GM04503 (cell line): Measurements from ENCODE around the gene SRPX.

Experiments
- DNase-seq: peaks from one replicate; pipeline ENCODE4 v3.0.0-alpha.2; 2012; ENCODE audit warnings: low read depth

SRPX gene, protein sequence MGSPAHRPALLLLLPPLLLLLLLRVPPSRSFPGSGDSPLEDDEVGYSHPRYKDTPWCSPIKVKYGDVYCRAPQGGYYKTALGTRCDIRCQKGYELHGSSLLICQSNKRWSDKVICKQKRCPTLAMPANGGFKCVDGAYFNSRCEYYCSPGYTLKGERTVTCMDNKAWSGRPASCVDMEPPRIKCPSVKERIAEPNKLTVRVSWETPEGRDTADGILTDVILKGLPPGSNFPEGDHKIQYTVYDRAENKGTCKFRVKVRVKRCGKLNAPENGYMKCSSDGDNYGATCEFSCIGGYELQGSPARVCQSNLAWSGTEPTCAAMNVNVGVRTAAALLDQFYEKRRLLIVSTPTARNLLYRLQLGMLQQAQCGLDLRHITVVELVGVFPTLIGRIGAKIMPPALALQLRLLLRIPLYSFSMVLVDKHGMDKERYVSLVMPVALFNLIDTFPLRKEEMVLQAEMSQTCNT

DNA sequence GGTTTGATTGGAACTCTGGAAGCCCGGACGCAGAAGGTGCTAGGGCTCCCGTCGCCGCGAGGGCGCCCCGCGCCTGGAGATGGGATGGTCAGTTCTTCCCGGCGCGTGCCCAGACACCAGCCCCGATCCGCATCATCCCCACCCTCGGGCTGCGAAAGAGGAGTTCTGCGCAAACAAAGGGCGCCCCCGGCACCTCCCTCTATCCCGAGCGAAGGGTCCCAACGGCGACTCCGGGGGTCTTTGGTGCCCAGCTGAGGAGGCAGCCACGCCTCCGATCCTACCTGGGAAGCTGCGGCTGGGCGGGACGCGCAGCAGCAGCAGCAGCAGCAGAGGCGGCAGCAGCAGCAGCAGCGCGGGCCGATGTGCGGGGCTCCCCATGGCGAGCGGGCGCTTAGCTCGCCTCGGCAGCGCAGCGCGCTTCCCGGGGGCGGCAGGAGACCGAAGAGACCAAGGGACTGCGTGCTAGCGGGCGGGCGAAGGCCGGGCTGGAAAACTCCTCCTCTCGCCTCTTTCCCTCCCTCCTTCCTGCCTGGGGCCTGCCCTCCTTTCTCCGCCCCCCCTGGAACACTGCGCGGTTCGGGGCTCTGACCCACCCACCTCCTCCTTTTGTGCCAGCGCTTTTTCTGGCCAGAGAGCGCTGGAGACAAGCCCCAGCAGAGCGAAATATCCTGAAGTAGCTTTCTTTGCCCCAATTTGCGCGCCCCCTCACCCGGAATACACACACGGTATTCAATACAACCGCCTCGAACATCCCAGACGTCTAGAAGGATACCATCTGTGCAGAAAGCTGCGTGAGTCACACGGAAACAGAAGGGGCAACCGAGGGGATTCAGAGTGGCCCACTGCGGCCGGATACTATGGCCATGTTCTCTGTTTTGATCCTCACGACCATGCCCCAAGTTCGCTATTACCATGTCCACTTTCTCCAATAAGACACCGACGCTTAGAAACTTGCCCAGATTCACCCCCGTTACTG is at the start of gene SRPX:
TSS of gene SRPX (minus strand) at position 457 of the 976 bp plus-strand sequence. CDS start at position 378, 79 bp downstream.
- DNase-seq: no peak

DNA sequence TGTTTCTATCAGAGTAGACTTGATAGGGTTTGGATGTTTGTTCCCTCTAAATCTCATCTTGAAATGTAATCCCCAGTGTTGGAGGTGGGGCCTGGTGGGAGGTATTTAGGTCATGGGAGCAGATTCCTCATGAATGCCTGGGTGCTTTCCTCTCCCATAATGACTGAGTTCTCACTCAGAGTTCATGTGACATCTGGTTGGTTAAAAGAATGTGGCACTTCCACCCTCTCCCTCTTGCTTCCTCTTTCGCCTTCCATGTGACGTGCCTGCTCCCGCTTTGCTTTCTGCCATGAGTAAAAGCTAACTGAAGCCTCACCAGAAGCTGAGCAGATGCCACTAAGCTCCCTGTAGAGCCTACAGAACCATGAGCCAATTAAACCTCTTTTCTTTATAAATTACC is 47.3 kb upstream of the SRPX start:
- no peak for DNase-seq

DNA sequence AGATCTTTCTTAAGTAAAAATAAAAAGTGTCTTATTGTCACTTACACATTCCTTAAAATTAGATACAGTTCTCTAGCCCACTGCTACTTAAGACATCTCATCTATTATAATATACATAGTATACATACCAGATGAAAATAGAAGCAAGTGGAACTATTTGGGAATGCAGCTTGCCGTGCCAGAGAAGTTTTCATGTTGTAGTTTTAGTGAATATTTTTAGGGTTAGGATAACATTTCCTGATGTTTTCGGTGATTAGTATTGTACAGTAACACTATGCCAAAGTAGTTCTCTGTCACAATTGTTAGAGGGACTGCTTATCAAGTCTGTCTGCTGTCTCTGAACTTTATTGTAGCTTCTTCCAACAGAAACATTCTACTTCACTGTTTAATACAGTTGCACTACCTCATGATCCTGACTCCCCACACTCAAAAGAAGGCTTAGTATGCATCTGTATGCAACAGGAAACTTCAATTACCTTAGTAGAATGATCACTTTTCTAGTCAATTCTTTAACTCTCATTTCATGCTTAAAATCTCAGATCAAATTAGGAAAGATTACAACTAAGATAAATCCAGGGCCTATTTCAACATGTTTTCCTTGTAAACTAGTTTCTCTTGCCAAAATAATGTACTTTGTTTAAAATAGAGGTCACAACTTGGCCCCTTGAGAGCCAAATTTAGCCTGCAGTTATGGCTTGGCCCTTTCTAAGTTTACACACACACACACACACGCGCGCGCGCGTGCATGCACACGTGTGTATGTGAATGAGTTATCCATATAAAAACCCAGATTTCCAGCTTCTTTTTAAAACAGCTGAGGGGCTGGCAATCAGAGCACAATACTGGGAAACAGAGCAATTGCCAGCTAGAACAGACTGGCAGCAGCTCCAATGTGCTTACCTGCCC is 42.3 kb upstream of the SRPX start:
- peak; percentile 10 for DNase-seq

DNA sequence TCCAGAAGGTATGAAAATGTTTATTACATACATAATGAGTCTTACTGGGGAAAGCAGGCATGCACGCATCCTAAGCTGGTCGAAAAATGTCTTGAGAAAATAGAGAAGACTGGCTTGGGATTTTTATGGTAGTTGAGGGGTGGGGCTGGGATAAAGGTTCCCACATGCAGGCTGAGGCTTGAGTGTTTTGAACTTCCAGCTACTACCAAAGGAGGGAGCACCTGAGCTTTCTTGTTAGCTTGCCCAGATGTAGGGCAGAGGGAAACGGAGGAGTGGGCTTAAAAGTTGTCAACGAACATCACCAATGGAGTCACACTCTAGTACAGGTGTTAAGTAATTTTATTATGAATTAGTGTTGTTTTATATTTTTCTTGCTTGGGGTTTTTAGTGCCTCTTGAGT is 39.6 kb upstream of the SRPX start:
- no peak for DNase-seq

DNA sequence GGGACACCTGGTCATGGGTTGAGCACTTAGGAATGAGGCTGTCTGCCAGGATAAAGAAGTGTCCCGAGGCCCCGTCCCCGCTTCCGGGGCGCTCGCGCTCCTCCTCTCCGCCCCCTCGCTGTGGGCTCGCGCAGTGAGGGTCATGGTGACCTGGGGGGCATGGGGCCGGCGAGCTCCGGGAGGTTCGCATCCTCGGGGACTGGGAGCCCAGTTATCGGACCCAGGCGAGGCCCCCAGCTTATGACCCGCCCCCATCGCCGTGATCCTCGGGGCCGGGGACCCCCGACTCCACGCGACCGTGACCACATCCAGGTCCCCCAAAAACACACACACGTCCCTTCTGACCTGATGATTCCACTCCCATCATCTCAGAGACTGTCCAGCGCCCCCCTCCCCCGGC is 35.3 kb upstream of the SRPX start:
- no peak for DNase-seq

DNA sequence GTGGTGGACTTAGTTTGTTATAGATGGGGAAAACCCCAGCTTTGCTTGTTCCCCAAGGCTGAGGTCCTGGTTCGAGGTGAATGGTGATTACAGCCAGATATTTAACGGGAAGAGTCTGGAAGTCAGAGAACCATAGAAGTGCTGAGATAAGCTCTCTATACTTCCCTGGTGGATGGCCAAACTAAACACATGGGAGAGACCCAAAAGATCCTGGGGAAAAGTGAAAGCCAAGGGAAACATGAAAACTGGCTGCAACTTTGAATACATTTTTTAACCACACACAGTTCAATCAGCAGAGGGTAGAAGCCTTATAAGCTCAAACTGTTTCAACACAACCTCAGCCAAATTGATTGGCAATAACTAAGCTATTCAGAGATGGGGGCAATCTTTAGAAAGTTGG is 29.3 kb upstream of the SRPX start:
- DNase-seq: no peak

DNA sequence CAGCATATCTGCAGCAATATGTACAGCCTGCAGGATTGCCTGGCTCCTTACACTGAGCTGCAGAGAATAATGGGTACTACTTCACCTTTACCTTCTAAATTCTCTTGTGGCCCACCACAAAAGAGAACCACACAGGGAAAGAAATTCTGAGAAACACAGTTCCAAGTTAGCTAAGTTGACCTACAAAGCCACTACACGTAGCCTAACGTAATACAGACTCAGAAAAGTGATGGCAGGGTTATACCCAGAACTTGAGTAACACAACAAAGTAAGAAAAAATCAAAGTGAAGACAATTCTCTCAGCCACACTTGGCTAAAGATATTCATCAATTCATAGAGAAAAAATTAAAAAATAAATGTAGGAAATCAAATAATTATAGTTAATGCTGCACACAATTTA is 26.4 kb upstream of the SRPX start:
- DNase-seq: no peak

DNA sequence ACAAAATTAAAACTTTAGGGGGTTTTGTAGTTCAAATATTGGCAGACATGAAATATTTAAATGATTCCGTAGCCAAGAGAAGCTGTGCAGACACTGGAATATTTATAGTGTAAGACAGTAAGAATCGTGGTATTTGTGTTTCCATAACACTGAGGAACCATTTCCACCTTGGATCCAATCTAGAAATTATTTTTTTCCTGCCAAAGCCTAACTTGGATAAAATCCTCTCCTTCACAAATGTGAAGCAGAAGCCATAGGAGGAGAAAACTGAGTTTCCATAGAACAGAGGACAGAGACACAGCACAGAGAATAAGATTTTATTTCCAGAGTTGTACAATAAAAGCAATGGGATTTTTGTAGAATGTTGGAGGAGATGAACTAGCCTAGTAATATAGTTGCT is 19.9 kb upstream of the SRPX start:
- no peak for DNase-seq

DNA sequence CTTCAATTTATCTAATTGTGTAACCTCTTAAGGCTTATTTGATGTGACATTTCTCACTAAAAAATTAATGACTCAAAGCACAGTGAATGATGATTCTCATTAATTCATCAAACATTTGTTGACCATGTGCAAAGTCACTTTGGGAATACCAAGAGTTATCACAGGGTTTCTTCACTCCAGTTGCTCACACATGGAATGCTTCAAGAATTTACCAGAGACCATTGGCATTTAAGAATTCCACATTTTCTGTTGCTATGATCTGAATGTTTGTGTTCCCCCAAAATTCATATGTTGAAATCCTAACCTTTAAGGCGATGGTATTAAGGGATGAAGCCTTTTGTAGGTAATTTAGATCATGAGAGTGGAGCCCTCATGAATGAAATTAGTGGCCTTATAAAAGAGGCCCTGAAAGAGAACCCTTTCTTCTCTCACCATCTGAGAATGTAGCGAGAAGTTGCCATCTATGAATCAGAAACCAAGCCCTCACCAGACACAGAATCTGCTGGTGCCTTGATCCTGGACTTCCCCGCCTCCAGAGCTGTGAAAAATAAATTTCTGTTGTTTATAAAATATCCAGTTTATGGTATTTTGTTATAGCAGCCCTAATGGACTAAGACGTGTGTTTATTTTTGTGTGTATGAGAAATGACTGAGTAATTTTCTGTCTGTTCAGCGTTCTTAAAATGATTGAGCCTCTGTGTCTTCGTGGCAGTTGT is 16.4 kb upstream of the SRPX start:
- DNase-seq: peak; percentile 49

DNA sequence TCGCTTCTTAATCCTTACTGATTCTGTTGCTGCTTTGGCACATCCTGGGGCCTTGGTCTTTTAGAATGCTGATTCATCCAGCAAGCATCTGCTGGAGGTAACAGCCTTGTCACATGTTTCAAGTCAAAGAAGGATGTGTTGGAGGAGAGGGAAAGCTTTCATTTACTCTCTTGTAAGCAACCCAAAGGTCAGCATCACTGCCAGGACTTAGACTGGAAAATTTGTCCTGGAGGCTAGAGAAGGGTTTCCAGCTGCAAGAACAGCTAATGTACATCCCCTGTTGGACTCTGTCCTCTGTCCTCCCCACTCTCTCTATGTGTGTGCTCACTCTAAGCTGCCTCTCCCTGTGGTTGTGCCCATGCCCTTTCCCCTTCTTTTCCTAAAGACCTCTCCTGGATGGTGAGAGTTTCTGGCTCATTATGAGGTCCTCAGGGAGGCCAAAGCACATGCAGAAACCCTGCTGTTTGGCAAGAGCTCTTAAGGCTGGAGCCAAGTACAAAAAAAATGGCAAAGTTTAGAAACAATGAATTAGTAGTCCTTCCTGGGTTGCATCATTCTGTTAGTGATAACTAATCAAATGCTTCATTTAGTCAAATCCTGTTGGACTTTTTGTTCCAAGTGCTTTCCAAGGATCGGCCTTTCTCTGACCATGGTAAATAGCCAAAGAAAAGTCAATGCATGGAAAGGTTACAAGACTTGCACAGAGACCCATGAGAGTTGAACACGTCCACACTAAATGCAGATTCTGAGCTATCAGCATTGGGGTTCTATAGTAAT is 13.4 kb upstream of the SRPX start:
- peak; percentile 56 for DNase-seq

DNA sequence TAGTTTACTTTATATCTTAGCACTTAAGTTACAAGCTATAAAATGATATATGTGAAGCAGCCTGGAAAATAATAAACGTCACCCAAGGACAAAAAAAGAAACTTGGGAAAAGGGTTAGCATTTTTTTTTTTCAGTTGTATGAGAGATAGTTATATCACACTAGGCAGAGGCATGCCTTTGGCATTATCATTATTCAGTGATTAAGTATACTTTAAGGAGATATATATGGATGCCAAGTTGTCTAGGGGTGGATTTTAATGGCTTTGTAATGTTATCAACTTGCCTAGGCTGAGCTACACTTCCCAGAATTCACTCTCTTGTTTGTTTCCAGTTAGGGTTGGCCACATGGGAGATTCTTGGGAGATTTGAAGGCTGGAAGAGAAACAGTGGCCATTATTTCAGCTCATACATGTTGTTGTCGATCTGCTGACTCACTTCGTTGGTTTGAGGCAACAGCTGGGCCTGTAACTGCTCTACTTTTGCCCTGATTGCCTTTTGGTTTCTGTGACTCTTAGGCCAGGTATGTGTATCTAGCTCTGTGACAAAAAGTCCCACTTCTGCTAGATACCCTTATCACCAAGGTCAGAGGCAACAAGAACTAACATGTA is 11.5 kb upstream of the SRPX start:
- DNase-seq: no peak

DNA sequence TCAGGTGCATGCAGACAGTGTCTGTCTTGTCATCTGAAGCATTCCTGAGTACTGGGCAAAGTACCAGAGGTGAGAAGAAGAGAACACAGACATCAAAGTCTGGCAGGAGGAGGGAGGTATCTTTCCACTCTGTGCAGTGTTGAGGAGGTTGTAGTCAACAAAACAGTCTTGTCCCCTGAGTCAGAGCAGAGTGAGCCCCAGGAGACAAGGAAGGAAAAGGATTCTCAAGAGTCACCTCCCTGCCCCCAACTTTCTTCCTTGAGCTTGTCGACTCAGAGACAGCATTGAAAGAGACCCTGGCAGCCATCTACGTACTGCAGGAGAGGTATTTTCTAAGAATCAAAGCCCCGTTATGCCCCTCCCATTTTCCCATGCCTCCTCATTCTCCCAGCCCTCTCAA is 4.4 kb upstream of the SRPX start:
- DNase-seq: no peak

DNA sequence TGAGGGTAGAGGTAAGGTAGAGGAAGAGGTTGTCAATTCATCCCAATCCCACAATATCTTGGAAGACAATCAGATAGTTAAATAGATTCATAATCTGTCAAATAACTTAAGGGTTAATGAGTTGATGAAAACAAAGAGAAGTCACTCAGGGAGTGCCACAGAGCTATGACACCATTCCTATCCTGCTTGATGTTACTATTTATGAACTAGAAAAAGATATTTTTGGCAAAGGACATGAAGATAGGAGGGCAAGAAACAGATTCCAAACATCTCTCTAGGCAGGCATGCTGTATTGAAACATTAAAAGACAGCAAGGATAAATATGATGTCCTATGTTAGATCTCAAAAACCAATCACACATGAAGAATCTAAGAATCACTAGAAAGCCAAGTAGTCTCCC is 3.5 kb upstream of the SRPX start:
- no peak for DNase-seq

DNA sequence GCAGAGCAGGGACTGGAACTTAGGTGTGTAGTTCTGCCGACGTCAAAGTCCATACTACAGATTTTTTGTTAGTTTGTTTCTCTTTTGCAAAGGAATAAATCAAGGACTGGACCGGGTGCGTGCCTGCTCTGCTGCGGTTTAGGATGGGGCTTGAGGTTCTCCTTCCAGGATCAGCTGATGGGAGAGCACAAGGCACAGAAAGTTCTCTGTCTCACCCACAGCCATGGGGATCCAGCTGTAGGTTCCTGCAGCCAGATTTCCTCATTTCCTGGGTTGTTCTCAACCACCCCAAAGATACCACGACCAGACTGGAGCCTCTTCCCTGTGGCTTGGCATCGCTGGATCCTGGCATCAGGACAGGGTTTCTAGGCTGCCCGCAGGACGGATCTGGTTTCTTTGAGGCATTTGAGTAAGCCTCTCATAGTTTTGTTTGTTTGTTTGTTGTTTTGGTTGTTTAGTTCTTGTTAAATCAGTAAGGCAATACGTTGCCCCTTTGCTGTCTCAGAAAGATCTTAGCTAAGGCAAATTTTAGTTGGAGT is 789 bp upstream of the SRPX start:
- no peak for DNase-seq

DNA sequence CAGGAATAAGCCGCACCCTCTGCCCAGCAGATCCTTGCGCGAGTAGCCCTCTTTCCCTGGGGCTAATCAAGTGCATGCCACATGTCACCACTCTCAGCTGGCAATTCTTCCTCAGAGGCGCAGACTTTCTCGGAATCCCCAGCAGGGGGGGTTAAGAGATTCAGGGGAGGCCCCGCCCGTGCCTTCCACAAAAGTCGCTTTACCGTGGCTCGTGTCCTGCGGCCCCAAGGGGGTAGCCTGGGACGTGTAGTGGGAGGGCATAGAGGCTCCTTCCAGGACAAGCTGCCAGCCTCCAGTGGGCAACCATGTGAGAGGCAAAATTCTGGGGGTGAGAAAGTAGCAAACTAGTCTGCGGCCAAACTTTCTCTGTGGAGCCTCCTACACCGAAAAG is 652 bp downstream of the SRPX start:
- no peak for DNase-seq

DNA sequence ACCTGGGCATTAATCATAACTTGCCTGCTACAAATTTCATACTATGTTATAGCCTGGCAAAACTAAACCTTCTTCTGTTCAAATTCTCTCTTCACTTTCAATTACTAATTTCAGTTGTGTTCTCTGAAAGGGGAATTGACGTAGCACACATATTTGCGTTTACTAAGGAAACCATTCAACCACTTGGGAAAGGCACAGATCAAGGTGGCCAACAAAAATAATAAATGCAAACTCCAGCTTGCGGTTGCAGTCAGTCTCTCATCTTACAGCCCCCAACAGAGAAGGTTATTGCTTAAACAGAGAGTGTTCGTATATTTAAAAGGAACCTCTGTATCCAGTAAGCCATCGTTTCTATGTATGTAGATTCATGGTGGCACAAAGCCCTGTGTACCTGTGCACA is 4.0 kb downstream of the SRPX start:
- no peak for DNase-seq

DNA sequence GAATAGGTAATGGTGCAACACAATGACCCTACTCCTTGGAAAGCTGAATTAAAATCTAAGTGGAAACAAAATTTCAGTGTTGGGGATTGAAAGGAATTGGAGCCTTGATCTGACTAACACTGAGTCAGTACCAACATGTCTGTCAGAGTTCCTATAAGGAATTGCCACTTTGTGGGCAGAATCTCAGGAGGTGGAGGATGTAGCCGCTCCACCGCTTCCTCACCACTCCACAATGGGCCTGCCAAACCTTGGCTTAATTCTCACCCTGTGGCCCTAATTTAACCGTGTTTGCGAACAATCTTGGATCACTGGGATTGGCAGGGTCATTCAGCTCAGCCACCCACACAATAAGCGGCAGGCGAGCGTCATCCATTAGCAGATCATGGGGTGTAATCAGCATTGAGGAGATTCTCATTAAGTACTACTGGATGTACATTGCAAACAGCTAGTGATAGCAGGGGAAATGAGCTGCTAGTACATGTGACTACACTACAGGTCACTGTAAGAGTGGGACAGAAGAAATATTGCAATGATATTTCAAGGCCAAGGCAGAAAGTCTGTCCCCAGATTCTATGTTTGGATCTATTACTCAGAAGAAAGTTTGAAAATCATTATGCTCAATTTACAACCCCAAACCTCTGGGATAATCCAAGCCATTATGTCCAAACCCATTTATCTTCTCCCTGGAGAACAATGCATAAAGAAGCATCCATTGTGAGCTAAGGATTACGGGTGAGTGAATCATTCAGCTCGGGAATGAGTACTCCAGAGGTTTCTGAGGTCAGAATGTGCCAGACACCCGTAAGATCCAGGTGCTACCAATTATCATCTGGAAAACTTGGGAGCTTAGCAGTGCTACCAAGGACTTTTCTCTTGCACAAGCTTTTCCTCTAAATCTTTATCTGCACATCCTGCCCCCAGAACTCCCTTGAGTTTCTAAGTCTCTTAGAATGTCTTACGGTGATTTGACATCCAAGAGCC is 5.8 kb downstream of the SRPX start:
- DNase-seq: peak; percentile 88

DNA sequence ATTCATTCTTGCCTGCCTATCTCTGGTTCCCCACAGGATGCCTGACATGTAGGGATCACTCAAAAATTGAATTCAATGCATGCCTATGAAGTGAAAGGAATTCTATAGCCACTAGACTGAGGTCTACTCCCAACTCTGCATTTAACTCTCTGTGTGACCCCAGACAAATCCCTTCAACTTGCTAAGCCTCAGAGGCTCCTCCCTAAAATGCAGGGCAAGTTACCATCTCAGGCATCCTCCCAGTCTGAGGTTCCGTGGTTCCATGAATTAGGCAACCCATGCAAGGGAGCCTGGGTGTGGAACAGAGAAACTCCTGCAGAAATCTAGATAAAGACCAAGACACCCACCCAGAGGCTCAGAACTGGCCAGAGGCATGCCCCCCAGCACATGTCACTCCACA is 6.6 kb downstream of the SRPX start:
- DNase-seq: no peak
